Amniotic stem cell (primary cell): ENCODE data around the gene HERC3.

Source experiments
- DNase-seq: peaks from one replicate; lab custom pipeline; 2025; lab: John Stamatoyannopoulos, UW

The HERC3 gene

DNA sequence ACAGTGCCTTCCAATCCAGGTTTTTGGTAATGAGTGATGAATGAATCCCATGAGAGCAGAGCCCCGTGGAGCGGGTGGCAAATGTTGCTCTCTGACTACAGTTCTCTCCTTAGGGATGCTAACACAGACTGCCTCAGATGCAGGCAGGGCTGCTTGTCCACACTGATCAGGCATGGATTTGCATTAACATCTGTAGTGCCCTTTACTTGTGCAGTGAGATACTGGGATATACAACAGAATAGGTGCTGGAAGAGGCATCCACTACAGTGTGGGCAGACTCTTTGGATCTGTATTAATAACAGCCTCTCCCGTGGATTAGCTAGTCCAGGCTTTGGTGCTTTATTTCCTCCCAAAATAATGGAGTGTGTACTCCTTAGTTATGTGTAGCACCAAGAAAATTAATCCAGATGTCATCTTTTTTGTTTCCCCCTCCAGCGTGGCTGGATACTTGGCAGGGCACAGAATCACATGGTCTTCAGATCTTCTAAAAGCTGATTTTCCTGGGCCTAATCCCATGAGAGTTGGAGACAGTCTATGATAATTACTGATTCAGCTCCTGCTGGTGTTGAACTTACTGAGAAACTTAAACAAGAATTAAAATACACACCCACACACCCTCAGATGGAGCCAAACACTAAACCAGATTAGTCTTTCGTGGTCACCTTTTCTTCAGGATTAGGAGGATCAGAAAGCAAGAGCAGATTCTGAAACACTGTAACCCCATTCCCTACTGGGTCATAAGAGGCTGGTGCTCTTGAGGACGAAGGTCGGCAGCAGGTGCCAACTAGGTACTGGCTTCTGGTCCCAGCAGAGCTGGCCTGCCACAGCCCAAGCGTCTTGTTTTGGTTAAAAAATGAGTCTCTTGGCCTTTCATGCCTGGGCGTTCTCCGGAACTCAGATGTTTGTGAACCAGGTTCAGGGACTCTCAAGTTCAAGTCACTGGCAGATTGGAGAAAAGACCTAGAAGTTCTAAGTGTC, 128.5 kb downstream of the HERC3 start:
- DNase-seq = no peak

DNA sequence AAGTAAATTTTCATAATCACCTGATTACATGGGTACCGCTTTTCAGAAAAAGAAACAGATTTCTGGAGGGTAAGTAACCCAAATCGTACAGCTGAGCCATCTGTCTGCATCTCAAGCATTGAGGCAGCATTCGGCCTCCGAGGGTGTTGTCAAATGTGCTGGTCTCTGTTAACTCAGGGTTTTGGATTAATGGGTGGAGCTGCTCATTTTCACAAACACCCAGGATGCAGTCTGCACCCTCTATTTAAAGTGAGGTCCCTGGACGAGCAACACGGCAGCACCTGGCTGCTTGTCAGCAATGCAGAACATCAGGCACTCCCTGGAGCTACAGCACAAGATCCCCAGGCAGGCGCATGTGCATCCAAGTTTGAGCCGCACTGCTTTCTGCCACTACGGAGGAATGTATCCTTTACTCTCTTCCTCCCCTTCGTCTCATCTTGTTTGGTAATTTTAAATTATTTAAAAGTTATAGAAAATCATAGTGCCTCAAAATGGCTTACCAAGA, 130.0 kb downstream of the HERC3 start:
- DNase-seq = no peak

DNA sequence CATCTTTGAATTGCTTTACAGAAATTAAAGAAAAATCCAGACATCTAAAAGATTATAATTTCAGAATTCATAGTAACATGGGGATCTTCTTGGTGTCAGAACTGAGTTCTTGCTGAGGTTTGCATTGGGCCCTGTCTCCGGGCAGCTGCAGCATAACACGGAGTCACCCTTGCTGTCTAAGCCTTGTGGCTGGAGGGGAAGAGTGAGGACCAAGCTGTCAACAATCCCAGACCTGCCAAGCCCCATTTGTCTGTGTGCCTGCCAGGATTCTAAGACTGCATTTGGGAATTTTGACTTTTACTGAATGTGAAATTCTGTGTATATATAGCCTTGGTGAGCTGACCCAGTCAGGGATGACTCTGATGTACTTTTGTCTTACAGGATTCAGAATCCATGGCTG, 130.5 kb downstream of the HERC3 start:
- DNase-seq = no peak

DNA sequence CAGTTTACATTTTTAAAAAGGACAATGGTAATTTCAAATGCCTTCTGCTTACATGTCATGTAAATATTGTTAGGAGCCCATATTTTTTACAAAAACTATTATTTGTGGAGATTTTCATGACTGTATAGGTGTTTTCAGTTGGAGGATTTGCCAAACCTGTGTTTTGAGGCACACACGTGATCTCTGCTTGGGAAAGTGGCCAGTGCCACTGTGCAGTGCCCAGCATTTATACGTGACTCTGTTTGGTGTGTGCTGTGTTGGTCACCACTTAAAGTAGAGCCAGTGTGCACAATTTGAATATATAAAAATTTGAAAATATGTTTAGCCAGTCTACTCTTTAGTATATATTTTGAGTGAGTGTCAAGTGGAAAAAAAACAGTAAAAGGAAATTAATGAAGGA, 132.1 kb downstream of the HERC3 start:
- no peak for DNase-seq

DNA sequence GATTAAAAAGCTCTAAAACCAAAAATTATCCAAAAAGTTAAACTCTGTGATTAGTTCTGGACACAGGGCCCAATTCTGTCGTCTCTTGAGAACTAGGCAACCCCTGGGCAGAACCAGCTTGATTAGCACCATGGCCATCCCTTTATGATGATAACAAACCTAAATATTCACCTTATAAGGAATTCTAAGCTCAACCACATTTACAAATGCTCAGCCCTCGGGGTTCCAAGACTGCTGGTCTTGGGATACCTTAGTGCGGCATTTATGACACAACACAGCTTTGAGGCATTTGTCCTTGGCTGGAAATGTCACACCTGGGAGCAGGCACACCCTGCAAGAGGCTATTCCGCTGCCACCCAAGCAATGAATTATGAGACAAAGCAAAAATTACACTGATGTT, 132.9 kb downstream of the HERC3 start:
- no peak for DNase-seq

DNA sequence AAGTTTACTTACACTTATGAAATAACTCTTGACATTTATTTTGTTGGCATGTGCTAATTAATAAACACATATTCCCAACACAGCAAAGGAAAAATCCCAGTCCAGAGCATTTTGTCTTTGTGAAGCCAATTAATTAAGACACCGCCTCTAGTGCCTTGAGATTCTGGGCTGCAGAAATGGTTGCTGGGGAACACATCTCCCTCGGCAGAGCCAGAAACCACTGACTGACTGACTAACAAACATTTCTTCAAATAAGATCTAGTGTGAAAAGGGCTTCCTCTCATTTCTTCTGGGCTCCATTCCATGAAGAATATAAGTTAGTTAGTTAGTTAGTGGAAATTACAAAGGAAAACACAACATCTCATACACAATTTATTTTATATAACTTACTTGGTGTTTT, 133.7 kb downstream of the HERC3 start:
- DNase-seq = no peak

DNA sequence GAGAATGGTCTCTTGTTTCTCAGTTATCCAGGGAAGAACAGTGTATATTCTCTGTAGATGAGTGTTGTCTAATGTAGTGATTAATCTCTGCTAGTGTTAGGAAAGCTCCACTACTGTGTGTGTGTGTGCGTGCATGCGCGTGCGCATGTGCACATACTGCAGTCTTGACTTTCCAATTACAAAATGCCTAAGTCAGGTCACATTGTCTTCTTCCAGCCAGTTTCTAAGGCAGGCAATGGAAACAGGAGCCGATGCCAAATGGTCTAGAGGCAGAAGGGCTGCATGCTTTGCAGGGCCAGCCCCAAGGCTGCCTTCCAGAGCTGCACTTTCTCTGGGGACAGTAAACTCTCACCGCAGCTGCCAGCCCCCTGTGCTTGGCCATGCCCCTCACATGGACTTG, 135.9 kb downstream of the HERC3 start:
- no peak for DNase-seq

DNA sequence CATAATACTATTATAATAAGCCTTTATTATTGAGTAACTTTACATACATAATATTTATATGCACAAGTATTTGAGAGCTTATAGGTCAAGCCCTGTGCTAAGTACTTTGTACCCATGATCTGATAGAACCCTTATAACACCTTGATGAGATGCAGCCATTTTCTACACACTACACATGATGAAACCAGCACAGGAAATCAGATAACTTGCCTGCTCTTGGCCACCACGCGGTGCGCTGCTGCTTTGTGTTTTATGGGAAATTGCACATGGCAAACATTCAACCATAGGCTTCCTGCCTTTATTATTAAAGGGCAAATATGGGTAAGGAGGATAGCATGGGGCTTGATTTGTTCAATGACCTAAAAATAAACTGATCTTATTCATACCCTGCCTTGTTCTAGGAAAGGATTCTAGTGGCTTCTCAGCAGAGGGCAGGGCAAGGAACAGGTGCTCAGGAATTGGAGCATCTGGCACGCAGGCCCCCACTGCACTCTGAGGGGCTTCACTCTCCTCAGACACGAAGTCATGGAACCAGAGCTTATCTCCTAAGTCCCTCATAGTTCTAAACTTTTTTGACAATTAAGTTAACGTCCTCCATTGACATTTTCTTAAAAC, 137.0 kb downstream of the HERC3 start:
- no peak for DNase-seq

DNA sequence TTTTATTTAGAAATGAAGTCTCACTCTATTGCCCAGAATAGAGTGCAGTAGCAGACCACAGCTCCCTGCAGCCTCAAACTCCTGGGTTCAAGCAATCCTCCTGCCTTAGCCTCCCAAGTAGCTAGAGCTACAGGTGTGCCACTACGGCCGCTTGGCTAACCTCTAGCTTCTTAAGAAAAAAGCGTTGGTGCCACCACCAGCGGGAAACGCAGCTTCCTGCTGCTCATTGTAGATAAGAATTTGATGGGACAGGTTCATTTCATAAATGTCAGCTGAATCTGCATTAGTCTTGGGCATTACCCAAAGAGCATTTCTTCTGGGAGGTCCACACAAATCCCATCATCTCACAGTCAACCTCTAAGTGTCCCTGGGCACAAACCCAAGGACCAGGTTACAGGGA, 138.5 kb downstream of the HERC3 start:
- no peak for DNase-seq

DNA sequence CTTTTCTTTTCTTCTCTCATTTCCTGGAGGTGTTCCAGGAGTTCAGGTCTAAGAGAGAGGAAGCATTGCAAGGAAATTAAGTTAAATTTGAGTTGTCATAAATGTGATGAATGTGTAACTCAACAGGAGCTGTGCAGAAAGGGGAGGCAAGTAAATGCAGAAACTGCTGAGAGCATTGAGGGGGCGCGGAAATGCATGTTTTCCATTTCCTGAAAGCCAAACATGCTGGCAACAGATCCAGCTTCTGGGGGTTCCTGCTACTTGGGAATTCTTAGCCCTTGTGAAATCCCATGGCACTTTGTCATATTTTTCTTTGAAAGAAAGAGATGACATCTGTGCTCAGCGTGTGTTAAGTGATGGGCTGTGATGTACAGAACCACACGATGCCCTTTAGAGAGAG, 139.1 kb downstream of the HERC3 start:
- no peak for DNase-seq

DNA sequence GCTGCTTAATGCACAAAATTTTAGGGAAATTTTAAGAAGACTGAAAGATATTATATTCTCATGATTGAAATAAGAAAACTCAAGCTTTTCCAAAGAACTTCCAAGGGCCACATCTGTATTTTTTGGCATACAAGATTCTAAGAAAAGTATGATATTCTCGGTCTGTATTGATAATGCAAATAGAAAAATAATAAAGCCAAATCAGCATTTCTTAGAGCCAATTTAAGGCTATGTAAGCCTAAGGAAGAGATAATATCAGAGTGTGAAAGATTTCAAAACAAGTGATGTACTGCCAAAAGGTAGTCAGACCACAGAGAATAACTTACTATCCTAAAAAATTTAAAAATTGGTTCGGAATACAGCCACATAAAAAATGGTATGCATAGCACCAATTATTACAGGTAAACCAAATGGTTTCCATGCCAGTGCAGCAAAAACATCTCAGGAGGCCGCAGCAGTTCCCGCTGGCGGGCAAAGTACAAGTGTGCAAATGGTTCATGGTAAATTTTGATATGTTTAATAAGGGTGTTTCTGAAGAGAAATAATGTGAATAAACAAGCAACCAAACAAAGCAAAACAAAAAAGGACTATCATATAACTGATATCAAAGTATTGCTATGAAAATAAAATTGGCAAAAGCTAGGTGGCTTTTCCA, 140.6 kb downstream of the HERC3 start:
- no peak for DNase-seq

DNA sequence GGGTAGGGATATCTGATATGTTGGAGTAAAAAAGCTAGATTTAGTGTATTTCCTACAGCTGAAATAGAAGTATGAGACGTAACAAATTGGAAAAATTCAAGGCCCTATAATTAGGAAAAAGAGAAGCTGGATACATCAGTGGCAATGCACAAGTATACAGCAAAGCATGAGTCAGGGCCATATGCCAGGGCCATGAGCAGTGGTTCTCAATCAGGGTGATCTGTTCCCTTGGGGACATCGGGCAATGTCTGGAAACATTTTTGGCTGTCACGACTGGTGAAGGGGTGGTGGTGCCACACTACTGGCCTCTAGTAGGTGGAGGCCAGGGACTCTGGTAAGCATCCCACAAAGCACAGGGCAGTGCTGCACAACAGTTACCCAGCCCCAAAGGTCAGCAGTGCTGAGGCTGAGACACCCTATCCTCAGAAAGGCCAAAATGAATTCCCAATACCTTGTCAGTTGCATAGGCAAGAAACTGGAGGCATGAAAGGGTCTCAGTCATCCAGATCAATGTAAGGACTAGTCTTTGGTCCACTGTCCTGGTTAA, 142.2 kb downstream of the HERC3 start:
- no peak for DNase-seq

DNA sequence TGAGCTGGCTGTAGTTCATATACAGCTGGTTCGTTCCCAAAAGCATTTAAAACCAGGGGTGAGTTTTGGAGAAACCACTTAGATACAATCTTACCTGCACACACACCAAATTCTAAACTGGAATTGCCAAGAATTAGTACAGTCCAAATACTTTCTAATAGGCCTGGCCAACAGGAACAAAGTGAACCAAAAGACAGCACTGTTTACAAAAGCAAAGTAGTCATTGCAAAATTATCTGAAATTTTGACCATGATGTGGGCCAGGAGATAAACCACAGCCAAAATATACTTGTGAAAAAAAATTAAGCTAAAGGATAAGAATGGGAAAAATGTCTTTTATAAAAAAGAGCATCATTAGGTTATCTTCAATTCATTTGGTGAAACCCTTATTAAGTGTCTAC, 143.3 kb downstream of the HERC3 start:
- DNase-seq = no peak

DNA sequence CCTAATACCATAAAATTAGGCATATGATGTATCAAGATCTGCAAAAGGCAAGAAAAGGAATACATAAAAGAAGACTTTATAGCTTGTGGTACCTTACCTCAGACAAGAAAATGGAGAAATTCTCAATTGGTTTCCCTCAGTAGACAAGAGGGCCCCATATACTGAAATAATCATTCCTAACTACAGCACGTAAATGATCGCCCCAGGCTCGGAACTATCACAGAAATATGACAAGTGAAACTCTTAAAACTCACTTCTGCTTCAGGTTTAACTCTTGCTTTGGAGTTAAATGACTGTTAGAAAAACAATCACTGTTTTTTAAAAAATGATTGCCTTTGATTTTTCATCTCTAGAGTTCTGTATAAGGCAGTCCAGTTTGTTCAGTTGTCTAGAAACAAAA, 144.0 kb downstream of the HERC3 start:
- DNase-seq = no peak

DNA sequence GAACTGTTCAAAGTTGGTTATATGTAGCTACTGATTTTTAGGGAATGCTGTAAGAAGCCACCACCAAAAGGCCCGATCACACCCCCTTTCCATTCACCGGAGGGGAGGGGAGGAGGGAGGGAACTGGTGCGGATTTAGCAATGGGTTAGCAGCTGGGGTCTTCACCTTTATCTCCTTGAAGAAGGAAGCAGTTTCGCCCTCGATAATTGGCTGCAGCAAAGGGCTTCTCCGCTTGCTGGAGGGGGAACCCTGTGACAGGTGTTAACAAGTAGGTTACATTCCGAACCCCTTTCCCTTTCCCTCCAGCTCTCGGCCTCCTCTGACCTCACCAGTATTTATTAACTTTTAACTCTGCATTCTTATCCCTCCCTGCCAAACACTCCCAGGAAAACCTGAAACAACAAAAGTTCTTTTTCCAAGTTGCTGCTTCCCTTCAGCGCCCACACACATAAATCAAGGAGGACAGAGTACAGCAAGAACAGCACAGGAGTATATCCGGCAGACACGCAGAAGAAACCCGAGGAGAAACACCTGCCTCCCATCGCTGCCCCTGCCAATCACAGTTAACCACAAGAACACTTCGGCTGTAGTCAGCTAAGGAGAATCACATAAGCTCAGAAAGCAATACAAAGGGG, 145.1 kb downstream of the HERC3 start:
- no peak for DNase-seq

DNA sequence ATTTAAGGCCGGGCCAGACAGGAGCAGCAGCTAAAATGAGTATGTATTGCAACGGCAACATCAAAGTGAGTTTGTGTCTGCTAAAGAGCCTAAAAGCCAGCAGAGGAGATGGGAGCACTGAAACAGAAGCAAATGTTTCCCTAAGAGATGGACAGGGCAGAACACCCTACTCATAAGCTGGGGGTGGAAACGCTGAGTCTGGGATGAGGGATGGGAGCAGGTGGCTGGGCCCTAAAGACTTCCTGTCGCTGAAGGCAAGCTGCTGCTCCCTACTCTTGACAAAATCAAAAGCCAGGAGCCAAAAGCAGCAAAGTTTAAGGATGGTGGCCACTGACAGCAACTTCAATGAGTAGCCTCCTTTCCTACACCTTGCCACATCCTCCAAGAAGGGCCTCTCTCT, 145.9 kb downstream of the HERC3 start:
- no peak for DNase-seq

DNA sequence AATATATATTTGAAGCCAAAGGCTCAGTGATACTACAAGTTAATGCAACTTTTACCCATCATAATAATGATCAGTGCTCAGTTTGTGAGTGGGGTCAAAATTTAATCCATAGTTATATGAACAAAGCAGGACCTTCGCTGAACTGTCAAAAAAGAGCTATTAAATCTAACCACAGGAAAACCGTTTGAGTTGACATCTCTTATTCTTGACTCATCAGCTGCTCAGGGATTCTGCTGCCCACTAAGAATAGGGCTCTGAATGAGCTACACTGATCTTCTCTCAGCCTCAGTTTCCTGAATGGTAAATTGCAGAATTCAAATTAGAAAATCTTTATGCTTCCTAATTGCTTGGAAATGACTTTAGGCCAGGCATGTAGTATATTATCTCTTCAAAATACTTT, 150.3 kb downstream of the HERC3 start:
- no peak for DNase-seq

DNA sequence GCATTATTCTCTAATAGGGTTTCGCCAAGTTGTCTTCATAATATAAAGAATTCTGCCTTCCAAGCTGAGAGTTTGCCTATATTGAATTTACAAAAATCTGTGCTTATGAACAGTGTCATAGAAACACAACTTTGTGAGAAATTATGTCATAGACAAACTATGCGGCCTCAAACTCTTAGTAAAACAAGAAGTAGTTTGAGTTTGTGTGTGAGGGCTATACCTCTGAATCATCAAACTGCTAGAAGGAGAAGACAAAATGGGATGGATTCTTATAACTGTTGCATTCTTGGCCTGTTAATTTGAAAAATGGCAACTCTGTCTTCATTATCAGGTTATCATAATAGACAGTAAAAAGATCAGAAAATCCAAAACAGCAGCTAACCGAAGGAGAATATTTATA, 151.4 kb downstream of the HERC3 start:
- peak; percentile 81 for DNase-seq

DNA sequence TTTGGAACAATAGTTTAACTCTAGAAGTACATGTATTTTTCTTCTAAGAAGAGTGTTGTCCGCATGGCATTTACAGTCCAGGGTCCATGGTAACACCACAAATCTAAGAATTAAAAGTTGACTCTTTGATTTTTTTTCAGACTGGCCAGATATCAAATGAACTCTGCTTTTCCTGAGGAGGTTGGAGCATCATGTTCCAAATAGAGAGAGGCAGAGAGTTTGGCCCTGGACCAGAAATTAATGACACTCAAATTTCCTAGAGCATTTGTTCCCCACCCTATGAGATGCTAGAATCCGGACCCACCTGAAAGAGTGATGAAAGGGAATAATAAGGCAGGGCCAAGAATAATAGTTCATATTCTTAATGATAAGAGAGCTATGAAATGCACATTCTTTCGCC, 152.3 kb downstream of the HERC3 start:
- DNase-seq = no peak

DNA sequence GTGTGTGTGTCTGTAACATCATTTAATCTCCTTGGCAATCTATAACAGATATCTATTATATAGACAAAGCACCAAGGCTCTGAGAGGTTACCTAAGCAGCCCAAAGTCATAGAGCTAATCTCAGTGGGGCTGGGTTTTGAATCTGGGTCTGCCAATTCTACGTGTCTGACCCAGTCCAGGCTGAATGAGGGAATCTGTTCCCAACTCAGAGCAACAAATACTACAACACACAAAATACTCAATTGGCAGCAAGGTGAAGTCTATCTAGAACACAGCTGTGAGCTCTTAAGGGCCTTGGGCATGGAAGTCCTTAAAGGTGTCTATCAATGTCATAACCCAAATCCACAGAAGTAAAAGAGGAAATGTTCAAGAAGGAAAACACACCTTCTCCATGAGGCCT, 152.9 kb downstream of the HERC3 start:
- no peak for DNase-seq

DNA sequence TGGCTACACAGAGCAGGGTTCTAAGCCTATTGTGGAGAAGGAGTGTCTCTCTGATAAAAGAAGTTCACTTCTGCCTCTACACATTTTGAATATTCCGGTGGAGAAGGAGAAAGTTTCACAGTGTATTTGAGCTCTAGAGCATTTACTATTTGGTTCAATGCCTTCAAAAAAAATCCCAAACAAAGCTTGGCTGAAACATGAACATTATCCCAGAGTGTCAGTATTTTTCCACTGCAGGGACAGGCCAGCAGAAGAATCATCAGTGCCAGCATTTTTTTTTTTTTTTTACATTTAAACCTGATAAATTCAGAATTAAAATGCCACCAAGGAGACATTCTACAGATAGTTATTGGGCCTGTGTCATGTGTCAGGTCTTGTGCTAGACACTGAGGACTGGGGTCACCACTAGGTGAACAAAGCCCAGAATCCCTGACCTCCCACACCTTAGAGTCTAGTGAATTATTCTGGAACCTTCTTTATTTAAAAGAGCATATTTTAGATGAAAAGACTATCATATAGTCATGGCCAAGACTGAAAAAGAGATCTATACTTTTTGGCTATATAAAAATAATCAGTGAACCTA, 153.4 kb downstream of the HERC3 start:
- no peak for DNase-seq

DNA sequence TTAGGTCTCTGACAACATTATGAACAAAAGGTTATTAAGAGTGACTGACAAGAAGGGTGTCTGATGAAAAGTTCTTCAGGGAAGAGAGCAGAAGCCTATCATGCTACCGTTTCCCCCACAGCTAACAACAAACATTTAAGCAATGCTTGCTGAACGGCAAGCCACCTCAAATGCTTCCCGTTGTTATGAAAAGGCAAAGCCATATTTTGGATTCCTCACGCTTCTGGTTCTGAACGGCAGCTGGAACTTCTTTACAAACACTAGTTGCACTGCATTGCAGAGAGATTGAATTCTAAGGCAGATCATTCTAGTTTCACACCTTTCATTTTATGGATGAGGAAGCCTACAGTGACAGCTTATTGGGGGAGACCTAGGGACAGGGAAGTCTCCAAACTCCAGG, 153.9 kb downstream of the HERC3 start:
- no peak for DNase-seq
